ENCODE data around the gene DLX2. TPM values are rescaled to one million over a fixed set of nuclear protein-coding genes. Genes with fewer than 3 reads are reported as not detected.
A peak's percentile ranks its signal among the peaks of the same experiment; 100 is the strongest.

Gene DLX2
- total RNA-seq, 1 donor from 2014 or later: not detected

DNA sequence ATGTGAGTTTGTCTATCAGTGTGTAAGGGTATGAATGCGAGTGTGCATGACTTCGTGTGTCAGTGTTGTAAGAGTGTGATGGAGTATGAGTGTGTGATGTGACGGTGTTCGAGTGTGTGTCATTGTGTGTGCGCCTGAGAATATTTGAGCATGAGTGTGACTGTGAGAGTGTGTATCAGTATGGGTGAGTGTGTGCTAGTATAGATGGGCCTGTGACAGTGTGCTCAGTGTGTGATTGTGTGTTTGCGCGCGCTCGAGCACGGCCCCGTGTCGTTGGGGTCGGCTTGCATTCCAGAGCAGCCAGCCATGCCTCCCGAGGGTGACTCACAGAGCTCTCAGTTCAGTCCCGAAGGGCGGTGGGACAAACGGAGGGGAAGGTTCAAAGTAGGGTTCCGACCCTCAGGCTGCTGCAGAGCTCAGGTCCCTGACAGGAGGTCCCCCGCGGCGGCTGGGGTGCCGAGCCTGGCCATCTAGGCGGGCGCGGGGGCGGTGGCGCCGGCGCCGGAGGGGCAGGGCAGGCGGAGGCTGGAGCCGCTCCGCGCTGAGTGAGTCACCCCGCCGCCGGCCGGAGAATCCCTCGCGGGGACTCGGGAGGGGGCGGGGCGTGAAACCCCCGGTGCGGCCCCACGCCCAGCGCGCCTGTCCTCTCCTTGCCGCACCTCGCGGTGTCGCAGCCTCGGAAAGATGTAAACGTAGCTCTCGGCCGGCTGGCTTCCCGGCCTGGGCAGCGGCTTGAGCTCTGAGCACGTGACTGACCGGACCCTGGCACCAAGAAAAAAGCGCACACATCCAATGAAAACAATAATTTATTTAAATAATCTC is 3.8 kb downstream of the DLX2 start:
- no peaks in the 10 kb centered on the region for H3K36me3 Mint-ChIP-seq
- H3K4me3 Mint-ChIP-seq: peak overlapping the region; percentile 77
- Histone ChIP-seq H3F3A (ENCODE audit: low read depth) (peaks cover 79% of the 10 kb centered on the region), H3K27me3 (peaks cover 100% of the 10 kb centered on the region), H3K36me3 (no peaks in the 10 kb centered on the region), H3K27ac (no peak overlapping the region), H3K4me1 (peaks cover 64% of the 10 kb centered on the region), H3K4me2 (peak overlapping the region; percentile 80), H2AFZ (replicated peaks) (no peak overlapping the region), H3K79me2 (ENCODE audit: low read depth) (no peaks in the 10 kb centered on the region), H3K9ac (no peak overlapping the region), H3K9me3 (ENCODE audit: low read depth) (no peaks in the 10 kb centered on the region), H4K20me1 (ENCODE audit: low read depth) (peaks cover 86% of the 10 kb centered on the region), H3K4me3 (peak overlapping the region; percentile 27)
- peaks cover under 1% of the 10 kb centered on the region for H3K9me3 Mint-ChIP-seq
- TF ChIP-seq EZH2phosphoT487 (IDR thresholded peaks at IDR 0.05) (peak; percentile 46), EZH2 (IDR thresholded peaks at IDR 0.05) (peak; percentile 20)
- TF ChIP-seq, protein P1, sequence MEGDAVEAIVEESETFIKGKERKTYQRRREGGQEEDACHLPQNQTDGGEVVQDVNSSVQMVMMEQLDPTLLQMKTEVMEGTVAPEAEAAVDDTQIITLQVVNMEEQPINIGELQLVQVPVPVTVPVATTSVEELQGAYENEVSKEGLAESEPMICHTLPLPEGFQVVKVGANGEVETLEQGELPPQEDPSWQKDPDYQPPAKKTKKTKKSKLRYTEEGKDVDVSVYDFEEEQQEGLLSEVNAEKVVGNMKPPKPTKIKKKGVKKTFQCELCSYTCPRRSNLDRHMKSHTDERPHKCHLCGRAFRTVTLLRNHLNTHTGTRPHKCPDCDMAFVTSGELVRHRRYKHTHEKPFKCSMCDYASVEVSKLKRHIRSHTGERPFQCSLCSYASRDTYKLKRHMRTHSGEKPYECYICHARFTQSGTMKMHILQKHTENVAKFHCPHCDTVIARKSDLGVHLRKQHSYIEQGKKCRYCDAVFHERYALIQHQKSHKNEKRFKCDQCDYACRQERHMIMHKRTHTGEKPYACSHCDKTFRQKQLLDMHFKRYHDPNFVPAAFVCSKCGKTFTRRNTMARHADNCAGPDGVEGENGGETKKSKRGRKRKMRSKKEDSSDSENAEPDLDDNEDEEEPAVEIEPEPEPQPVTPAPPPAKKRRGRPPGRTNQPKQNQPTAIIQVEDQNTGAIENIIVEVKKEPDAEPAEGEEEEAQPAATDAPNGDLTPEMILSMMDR (IDR thresholded peaks at IDR 0.05): no peak
- peaks cover 56% of the 10 kb centered on the region for H3K4me1 Mint-ChIP-seq
- no peak overlapping the region for H3K27ac Mint-ChIP-seq
- peaks cover 77% of the 10 kb centered on the region for H3K27me3 Mint-ChIP-seq (ENCODE audit: insufficient read depth, low read depth)
- peak; percentile 79 for DNase-seq (ENCODE audit: low spot score)

DNA sequence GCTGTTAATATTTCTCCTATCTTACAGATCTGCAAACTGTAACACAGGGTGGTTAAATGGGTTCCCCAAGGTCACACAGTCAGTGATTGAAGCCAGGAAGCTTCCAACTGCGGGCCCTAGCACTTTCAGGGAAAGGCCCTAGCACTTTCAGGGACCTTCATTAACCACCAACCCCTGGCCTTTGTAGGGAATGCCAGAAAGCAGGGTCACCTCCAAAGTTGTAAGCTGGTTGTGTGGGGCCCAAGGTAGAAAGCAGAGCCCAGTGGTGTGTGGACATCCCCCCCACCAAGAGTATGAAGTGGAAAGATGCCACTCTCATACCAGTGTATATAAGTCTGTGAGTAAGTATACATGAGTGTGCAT is 4.4 kb downstream of the DLX2 start:
- peak overlapping the region; percentile 77 for H3K4me3 Mint-ChIP-seq
- no peaks in the 10 kb centered on the region for H3K9me3 ChIP-seq (ENCODE audit: low read depth)
- H3K27ac ChIP-seq: no peak overlapping the region
- no peaks in the 10 kb centered on the region for H3K36me3 ChIP-seq
- no peak overlapping the region for H3K4me3 ChIP-seq
- peaks cover 81% of the 10 kb centered on the region for H3F3A ChIP-seq (ENCODE audit: low read depth)
- H4K20me1 ChIP-seq (ENCODE audit: low read depth): peaks cover 88% of the 10 kb centered on the region
- peaks cover 62% of the 10 kb centered on the region for H3K4me1 ChIP-seq
- H3K27ac Mint-ChIP-seq: no peak overlapping the region
- no peaks in the 10 kb centered on the region for H3K36me3 Mint-ChIP-seq
- TF ChIP-seq EZH2 (IDR thresholded peaks at IDR 0.05) (no peak), EZH2phosphoT487 (IDR thresholded peaks at IDR 0.05) (no peak)
- TF ChIP-seq, protein P1 (IDR thresholded peaks at IDR 0.05): no peak
- no peak overlapping the region for H3K4me2 ChIP-seq
- no peak overlapping the region for H2AFZ ChIP-seq (replicated peaks)
- DNase-seq (ENCODE audit: low spot score): no peak
- H3K4me1 Mint-ChIP-seq: peaks cover 53% of the 10 kb centered on the region
- H3K9ac ChIP-seq: no peak overlapping the region
- H3K79me2 ChIP-seq (ENCODE audit: low read depth): no peaks in the 10 kb centered on the region
- peaks cover 2% of the 10 kb centered on the region for H3K9me3 Mint-ChIP-seq
- H3K27me3 Mint-ChIP-seq (ENCODE audit: insufficient read depth, low read depth): peaks cover 78% of the 10 kb centered on the region
- peaks cover 100% of the 10 kb centered on the region for H3K27me3 ChIP-seq

DNA sequence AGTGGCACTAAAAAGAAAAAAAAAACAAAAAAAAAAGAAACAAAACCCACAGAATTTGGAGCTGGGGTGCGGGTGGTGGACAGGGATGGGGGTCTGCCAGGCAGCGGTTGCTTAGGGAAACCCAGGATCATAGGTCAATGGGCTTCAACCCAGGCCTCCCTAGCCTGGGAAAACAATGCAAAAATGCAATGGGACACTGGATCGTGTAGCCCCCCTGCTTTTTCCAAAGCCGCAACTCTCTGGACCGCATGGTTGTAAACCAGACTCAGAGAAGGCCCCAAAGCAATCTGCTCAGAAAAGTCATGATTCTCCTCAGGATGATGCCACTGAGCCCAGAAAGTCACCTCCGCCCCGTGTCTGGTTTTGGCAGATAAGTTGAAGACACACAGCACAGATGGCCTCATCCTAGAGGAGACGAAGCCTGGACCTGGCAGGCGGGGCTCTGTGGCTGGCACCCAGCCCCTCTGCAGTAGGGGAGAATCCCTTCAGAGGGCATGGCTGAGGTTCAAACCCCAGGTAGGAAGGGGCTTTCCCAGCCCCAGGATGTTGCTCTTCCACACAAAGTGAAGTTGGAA is 5.1 kb downstream of the DLX2 start:
- no peaks in the 10 kb centered on the region for H3K9me3 ChIP-seq (ENCODE audit: low read depth)
- H3K4me3 ChIP-seq: peak overlapping the region; percentile 44
- peaks cover 58% of the 10 kb centered on the region for H3K4me1 ChIP-seq
- H3K79me2 ChIP-seq (ENCODE audit: low read depth): no peaks in the 10 kb centered on the region
- H2AFZ ChIP-seq (replicated peaks): no peak overlapping the region
- no peak overlapping the region for H3K27ac ChIP-seq
- H3K4me1 Mint-ChIP-seq: peaks cover 50% of the 10 kb centered on the region
- H3K4me3 Mint-ChIP-seq: peak overlapping the region; percentile 77
- peaks cover 100% of the 10 kb centered on the region for H3K27me3 ChIP-seq
- H3K9me3 Mint-ChIP-seq: peaks cover 2% of the 10 kb centered on the region
- no peak overlapping the region for H3K9ac ChIP-seq
- peaks cover 85% of the 10 kb centered on the region for H3F3A ChIP-seq (ENCODE audit: low read depth)
- H3K4me2 ChIP-seq: peak overlapping the region; percentile 83
- peaks cover 78% of the 10 kb centered on the region for H3K27me3 Mint-ChIP-seq (ENCODE audit: insufficient read depth, low read depth)
- no peaks in the 10 kb centered on the region for H3K36me3 Mint-ChIP-seq
- TF ChIP-seq EZH2 (IDR thresholded peaks at IDR 0.05): peak; percentile 76
- TF ChIP-seq, protein P1 (IDR thresholded peaks at IDR 0.05): no peak
- peak; percentile 63 for TF ChIP-seq EZH2phosphoT487 (IDR thresholded peaks at IDR 0.05)
- H4K20me1 ChIP-seq (ENCODE audit: low read depth): peaks cover 92% of the 10 kb centered on the region
- H3K36me3 ChIP-seq: no peaks in the 10 kb centered on the region
- peak; percentile 32 for DNase-seq (ENCODE audit: low spot score)
- no peak overlapping the region for H3K27ac Mint-ChIP-seq
